ENCODE results near the gene DESI2. TPM values are rescaled to one million over a fixed set of nuclear protein-coding genes. Genes with fewer than 3 reads are reported as not detected.
"Not testable (repeated sequence)": the region's sequence is repeated elsewhere in the genome, so short reads cannot be mapped to it uniquely, and the experiment has no call there.

Gene DESI2
- total and polyA plus RNA-seq, 2 experiments from 2014 or later = 31.5 to 48.2 TPM

GRCh38 chr1:244664353-244664752, 11.4 kb downstream of the DESI2 start:
- Histone ChIP-seq H3K4me1 (ENCODE audit: insufficient read depth) (no peaks in the 10 kb centered on the region), H3K4me3 (no peak overlapping the region)
- TF ChIP-seq EZH2 (IDR thresholded peaks at IDR 0.05; ENCODE audit: borderline replicate concordance) = no peak
- TF ChIP-seq CTCF (IDR thresholded peaks at IDR 0.05; ENCODE audit: poor library complexity) = no peak
- no peak for TF ChIP-seq EZH2phosphoT487 (IDR thresholded peaks at IDR 0.05; ENCODE audit: low read depth, severe bottlenecking, unreplicated experiment)

GRCh38 chr1:244665771-244666217, 12.9 kb downstream of the DESI2 start:
- WGBS (ENCODE audit: low lambda C conversion rate, missing lambda C conversion rate) = 62% methylated on average over 4 of the region's 4 CpGs
- H3K79me2 ChIP-seq = peaks cover 89% of the 10 kb centered on the region
- H3K9me3 ChIP-seq (ENCODE audit: low read depth) = no peaks in the 10 kb centered on the region
- DNase-seq (ENCODE audit: low spot score) = no peak
- no peak overlapping the region for H2AFZ ChIP-seq
- H3K27me3 ChIP-seq = no peaks in the 10 kb centered on the region
- H3K4me2 ChIP-seq = no peak overlapping the region
- no peaks in the 10 kb centered on the region for H3K9me2 ChIP-seq (replicated peaks; ENCODE audit: insufficient read depth)
- TF ChIP-seq CTCF (IDR thresholded peaks at IDR 0.05; ENCODE audit: poor library complexity) = no peak
- H3K4me1 ChIP-seq (ENCODE audit: insufficient read depth) = no peaks in the 10 kb centered on the region
- peaks cover 30% of the 10 kb centered on the region for H4K20me1 ChIP-seq (ENCODE audit: insufficient read depth, poor library complexity, severe bottlenecking)
- H3K36me3 ChIP-seq (replicated peaks; ENCODE audit: insufficient read depth, low read depth) = no peaks in the 10 kb centered on the region
- no peak overlapping the region for H3K27ac ChIP-seq
- H3K4me3 ChIP-seq = no peak overlapping the region

More at GRCh38 chr1:244664353-244664752, 11.4 kb downstream of the DESI2 start:
- DNase-seq (ENCODE audit: low spot score) = no peak
- Histone ChIP-seq H3K36me3 (replicated peaks; ENCODE audit: insufficient read depth, low read depth) (no peaks in the 10 kb centered on the region), H3K27ac (no peak overlapping the region), H2AFZ (no peak overlapping the region), H3K9me2 (replicated peaks; ENCODE audit: insufficient read depth) (no peaks in the 10 kb centered on the region), H3K9me3 (ENCODE audit: low read depth) (no peaks in the 10 kb centered on the region), H3K4me2 (no peak overlapping the region), H3K27me3 (no peaks in the 10 kb centered on the region), H3K79me2 (peaks cover 92% of the 10 kb centered on the region), H4K20me1 (ENCODE audit: insufficient read depth, poor library complexity, severe bottlenecking) (peaks cover 30% of the 10 kb centered on the region)
- 75% methylated on average over 3 of the region's 3 CpGs for WGBS (ENCODE audit: low lambda C conversion rate, missing lambda C conversion rate)

GRCh38 chr1:244666672-244667418, 13.9 kb downstream of the DESI2 start:
- H3K27me3 ChIP-seq; DNase-seq (ENCODE audit: low spot score); H3K9me2 ChIP-seq (replicated peaks; ENCODE audit: insufficient read depth); H3K36me3 ChIP-seq (replicated peaks; ENCODE audit: insufficient read depth, low read depth); H2AFZ ChIP-seq; H3K9me3 ChIP-seq (ENCODE audit: low read depth); H3K4me2 ChIP-seq; H3K4me1 ChIP-seq (ENCODE audit: insufficient read depth); H3K27ac ChIP-seq; H3K4me3 ChIP-seq: not testable (repeated sequence)
- whole genome bisulfite sequencing (ENCODE audit: low lambda C conversion rate, missing lambda C conversion rate) = 96% methylated on average over 6 of the region's 6 CpGs
- Histone ChIP-seq H3K79me2 (peaks cover 92% of the 10 kb centered on the region), H4K20me1 (ENCODE audit: insufficient read depth, poor library complexity, severe bottlenecking) (peaks cover 30% of the 10 kb centered on the region)

GRCh38 chr1:244667797-244668196, 14.9 kb downstream of the DESI2 start:
- Histone ChIP-seq H2AFZ (no peak overlapping the region), H3K79me2 (peaks cover 89% of the 10 kb centered on the region), H3K27me3 (no peaks in the 10 kb centered on the region), H3K9me3 (ENCODE audit: low read depth) (no peaks in the 10 kb centered on the region), H3K4me1 (ENCODE audit: insufficient read depth) (peaks cover 4% of the 10 kb centered on the region), H3K4me2 (no peak overlapping the region), H3K4me3 (no peak overlapping the region), H4K20me1 (ENCODE audit: insufficient read depth, poor library complexity, severe bottlenecking) (peaks cover 30% of the 10 kb centered on the region), H3K36me3 (replicated peaks; ENCODE audit: insufficient read depth, low read depth) (no peaks in the 10 kb centered on the region), H3K27ac (no peak overlapping the region), H3K9me2 (replicated peaks; ENCODE audit: insufficient read depth) (no peaks in the 10 kb centered on the region)
- no peak for TF ChIP-seq EZH2phosphoT487 (IDR thresholded peaks at IDR 0.05; ENCODE audit: low read depth, severe bottlenecking, unreplicated experiment)
- no peak for TF ChIP-seq EZH2 (IDR thresholded peaks at IDR 0.05; ENCODE audit: borderline replicate concordance)
- TF ChIP-seq CTCF (IDR thresholded peaks at IDR 0.05; ENCODE audit: poor library complexity) = no peak
- 100% methylated on average over 2 of the region's 2 CpGs for WGBS (ENCODE audit: low lambda C conversion rate, missing lambda C conversion rate)
- no peak for DNase-seq (ENCODE audit: low spot score)

Measured in hepatocyte (in vitro differentiated cells).